HG03521 (cell line): ENCODE data around the gene DOC2A.

Experiments used
- ATAC-seq: cut with Tn5 transposase; IDR thresholded peaks from one replicate; pipeline ENCODE4 v1.9.1; 2021; ENCODE audit warnings: mild to moderate bottlenecking, moderate library complexity; ENCODE audit not compliant: unreplicated experiment

Gene DOC2A

DNA sequence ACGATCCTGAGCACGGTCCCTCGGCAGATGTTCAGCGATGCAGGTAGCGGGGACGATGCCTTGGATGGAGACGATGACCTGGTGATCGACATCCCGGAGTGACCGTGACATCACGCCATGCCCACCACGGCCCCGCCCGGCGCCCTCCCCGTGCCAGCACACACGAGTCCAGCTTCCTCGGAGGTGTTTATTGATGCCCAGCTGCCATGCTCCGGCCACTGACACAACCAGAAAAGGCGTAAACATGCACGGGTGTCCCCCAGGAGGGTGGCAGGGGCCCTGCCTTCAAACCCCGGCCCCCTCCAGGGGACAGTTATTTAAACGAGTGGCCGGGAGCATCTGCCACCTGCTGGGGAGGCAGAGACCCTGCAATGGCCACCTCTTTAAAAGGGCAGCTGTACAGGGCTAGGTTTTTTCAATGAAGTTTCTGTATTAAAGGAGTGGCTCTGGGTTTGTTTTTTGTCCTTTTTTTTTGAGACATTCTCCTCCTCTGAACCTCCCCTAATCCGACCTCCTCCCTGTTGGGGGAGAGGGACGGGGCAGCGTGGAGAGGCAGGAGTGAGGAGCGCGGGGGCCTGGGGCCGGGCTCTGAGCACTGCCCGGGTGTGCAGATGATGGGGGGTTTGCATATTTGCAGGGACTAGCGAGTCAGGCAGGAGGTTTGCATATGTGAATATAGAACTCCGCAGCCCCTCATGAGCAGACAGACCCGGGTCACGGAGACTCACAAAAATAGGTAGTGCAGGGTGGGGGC, 5.3 kb downstream of the DOC2A start:
- ATAC-seq, result no peak

DNA sequence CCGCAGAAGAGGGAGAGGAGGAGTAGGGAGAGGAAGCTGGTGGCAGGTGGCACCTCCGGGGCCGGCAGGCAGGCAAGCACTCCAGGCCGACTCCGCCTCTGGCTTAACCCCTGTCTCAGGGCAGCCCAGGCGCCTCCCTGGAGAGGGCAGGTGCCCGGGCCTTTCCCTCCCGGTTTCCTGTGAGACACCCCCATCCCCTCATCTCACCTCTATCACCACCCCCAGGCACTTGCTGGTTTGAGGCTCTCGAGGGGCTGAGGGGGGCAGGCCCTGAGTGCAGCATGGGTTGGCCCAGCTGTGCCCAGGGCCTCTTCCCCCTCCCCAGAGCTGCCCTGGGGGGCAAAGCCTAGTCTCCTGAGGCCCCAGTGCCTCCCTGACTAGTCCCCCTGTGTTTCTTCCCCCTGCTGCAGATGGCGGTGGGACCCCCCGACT, 6.0 kb downstream of the DOC2A start:
- no peak for ATAC-seq

DNA sequence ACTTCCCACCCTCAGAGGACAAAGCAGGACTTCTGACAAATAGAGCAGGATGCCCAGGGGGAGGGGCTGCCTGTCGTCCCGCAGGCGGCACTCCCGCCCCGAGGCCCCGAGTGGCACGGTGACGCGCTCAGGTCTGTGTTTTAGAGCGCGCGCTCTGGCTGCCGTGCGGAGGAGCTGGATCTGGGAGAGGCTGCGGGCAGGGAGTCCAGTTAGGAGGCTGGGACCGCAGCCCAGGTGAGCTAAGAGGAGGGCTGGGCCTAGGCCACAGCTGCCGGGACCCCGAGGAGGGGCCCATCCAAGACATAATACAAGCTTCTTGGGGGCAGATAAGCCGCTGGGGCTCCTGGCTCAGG, 6.4 kb downstream of the DOC2A start:
- no peak for ATAC-seq

DNA sequence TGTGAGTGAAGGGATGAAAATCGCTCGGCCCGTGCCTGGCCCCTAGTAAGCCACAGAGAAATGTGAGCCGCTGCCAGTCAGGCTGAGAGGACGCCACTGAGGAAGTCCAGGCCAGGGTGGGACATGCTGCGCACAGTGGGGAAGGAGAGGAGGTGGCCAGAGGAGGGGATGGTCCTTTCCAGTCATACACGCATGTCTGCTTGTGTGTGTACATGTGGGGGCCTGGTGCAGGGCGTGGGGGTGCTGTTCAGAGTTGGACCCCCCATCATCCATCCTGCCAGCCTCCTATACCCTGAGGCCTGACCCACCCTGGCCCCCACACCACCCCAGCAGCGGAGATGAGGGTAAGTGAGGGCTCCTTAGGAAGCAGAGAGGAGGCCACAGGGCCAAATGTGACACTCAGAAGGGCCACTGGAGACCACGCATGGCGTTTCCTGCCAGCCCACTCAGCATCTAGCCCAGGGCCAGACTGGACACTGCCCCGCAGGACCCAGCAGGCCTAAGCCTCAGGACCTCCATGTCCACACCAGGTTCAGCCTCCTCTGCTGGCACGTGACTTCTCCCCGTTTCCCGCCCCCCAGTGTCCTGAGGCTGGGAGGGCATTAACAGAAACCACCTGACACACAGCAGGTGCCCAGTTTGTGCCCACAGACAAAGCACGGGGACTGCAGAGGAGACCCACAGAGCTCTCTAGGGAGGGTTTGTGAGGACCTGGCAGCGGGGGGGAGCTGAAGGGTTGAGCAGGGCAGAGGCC, 7.0 kb downstream of the DOC2A start:
- no peak for ATAC-seq

DNA sequence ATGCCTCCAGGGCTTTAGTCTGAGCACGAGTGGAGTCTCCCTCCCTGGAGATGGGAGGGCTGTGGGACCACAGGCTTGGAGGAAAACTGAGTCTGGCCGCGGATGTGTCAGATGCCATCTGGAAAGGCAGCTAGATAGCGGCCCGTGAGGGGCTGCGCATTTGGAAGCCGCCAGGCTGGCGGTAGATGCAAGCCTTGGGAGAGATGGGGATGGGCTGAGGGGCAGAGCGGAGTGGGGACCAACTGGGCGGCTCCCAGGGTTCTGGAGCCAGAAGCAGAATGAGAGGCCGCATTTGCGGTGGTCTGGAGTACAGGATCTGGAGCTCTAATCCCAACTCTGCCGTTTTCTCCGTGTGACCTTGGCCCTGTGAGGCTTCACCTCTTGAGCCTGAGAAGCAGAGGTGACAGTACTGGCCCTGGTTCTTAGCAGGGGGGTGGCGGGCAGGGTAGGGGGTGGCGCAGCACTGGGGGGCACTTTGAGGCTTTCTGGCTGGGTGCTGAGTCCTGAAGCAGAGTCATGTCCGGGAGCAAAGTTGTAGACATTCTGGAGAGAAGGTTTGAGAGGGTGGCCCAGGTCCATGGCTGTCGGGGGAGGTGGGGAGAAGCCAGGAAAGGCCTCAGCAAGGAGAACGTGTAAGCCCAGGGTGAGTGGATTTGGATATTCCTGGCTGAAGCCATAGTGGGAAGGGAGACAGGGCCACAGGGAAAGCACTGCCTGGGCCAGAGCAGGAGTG, 8.0 kb downstream of the DOC2A start:
- ATAC-seq, result no peak

DNA sequence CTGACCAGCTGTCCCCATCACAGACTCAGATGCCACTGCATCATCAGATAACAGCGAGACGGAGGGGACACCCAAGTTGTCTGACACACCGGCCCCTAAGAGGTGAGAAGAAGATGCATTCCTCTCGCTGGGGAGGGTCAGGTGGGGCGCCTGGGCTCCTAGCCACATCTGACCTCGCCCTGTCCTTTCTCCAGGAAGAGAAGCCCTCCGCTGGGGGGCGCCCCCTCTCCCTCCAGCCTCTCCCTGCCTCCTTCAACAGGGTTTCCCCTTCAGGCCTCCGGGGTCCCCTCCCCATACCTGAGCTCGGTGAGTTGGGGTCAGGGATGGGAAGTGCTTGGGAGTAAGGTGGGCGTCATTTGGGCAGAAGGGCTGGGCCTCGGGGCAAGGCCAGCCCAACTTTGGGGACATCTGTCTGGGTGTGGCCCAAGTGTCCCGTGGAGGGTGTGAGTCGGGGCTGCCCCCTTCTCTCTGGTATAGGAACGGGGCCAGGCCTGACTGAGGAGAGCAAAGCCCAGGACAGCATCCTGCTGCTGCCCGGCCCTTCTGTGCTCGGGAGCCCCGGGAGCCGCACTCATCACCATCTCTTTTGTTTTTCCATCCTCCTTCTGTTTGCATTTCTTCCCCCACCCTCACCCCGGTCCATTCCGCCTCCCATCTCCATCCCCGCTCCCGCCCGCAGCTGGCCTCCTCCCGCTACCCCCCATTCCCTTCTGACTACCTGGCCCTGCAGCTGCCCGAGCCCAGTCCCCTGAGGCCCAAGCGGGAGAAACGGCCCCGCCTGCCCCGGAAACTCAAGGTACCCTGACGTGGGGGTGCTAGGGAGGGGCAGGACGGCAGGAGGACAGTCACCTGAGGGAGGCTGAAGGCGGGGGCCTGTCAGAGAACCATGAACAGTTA, 9.8 kb downstream of the DOC2A start:
- no peak for ATAC-seq

DNA sequence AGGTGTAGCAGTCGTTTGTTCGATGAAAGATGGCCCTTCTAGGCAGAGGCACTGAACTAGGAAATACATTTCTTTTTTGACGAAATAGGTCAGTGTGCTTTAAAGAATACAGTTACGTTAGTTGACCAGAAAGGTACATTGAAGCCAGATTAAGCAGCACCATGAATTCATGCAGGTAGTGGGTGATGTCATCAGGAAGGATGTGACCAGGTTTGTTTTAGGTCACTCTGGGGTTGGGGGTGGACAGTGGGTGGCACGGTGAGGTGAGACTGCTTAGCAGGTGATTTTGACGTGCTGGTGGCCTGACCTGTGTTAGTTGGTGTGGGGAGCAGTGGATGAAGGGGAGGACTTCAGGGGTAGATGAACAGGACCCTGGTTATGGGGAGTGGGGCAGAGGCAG, 11.2 kb downstream of the DOC2A start:
- ATAC-seq, result no peak

DNA sequence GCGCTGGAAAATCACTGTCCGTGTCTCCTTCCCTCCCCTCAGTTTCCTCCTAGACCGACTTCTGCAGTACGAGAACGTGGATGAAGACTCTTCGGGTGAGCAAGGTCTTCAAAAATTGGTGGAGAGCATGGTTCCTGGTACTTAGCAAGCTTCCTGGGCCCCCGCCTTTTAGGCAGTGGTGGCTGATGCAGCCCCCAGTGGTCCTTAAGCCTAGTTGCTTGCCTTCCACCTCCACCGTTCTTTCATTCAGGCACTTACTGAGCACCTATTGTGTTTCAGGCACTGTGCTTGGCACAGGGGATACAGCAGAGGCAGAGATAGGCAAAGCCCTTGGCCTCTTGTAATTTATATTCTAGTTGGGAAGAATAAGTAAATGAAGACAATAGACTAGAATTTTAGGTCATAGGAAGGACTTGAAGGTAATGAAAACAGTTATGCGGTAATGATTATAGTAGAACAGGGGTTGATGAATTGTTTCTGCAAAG, 14.0 kb downstream of the DOC2A start:
- ATAC-seq, result no peak

DNA sequence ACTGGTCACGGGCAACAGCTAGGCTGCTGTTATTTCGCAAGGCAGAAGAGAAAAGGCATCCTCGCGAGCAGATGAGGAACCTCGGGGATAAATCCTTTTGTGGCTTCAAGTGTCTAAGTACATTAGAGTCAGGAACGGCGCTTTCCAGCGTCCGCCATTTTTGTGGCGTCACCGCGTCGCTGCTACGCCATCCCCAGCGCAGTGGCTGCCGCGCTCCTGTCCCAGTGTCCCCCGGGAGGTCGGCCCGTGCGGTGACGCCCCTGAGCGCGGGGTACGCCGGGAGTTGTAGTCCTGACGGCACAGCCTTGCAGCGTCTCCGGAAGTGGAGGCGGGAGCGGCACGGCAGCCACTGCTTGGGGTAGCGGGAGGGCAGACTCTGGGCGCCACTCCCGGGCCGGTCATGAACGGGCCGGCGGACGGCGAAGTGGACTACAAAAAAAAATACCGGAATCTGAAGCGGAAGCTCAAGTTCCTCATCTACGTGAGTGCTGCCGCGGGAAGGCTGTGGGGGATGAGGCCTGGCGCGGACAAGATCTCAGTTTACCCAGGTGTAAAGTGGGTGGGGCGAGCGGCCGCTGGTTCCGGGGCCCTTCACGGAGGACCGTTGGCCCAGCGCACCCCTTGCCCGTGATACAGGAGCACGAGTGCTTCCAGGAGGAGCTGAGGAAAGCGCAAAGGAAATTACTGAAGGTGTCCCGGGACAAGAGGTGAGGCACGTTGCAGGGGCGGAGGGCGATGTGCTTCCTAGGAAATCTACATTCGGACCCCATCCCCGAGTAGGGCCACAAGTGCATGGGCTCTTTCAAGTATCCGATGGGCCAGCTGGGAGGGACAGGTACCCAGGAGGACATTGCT, 14.7 kb downstream of the DOC2A start, which contains the start of gene INO80E:
Gene INO80E, plus strand, starts transcription at position 331 of the 855 bp plus-strand sequence. Its CDS starts 70 bp downstream, at position 401.
- ATAC-seq, result peak; percentile 90

DNA sequence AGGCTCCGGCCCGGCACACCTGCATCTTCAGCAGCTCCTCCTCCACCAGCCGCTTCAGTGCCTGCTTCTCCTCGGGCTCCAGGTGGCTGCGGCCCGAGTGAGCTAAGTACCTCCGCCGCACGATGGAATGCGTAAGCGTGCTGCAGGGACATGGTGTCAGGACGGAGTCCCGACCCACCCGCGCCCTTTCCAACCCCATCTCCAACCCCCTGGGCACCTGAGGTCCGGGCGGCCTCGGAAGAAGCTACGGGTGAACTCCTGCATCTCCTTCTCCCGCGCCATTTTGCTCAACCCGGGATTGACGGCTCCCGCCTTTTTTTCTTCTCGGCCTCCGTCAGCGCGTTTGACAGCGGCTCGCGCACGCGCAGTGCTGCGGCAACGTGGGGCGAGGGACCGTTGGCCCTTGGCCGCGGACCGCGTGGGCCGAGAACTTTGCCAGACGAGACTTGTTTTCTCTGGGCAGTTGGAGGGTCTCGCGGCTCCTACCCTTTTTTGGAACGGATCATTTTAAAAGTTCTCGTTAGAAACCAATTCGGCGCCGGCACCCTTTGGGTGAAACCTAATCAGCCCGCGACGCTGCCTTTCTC, 15.4 kb downstream of the DOC2A start, which contains the start of gene HIRIP3:
Gene HIRIP3, minus strand, starts transcription at position 294 of the 587 bp plus-strand sequence. Its CDS starts 12 bp downstream, at position 282.
- ATAC-seq, result peak; percentile 46

DNA sequence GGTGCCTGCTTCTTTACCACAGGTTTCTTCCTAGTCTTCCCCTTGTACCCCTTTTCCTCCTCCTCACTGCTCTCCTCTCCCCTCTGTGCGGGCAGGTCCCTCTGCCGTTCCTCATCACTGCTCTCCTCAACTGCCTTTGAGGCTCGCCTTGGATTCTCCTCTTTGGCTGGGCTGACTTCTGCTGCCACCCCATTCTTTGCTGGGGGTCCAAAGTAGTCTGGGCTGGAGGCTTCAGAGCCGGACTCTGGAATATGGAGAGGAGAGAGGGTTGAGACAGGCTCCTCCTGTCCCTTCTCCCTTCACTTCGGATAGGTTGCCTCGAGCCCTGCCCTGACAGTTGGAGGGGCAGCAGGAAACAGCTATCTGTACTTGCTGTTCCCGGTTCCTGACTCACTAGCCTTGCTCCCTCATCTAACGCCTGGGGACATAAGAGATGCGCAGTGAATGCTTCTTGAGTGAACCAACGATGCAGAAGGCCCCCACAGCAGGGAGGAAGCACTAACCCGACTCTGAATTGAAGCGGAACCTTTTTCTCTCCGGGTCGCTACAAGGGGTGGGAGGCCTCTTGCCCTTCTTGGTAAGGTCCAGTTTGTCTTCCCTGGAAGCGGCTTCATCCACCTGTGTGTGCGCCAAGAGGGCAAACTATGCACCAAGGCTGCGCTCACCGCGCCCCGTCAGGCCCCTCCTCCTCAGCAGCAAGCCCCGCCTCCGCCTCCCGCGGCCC, 16.1 kb downstream of the DOC2A start:
- no peak for ATAC-seq

DNA sequence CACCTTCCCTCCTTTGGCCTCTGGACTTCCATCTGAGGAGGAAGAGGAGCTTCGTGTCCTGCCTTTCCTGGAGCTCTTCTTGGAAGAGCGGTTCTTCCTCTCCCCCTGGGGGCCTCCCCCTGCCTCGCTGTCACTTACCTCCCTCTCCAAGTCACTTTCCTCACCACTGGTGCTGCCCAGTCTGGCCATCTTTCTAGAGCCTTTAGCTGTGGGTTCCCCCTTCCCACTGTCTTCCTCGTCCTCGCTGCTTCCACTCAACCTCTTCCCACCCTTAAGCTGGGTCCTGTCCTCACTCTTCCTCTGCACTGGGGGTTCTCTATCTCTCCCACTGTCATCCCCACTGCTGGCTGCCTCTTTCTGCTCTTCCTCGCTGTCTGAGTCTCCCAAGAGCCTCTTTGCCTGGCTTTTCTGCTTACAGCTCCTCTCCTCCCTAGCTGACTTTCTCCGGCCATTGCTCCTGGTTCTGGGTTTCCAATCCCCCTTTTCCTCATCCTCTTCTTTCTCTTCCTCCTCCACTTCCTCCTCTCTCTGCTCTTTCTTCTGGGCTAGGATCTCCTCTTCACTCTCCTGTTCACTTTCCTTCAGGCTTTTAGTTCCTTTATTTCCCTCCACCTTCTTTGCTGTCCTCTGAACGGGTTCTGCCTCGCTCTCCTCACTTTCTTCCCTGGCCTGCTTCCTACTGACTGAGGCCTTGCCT, 16.8 kb downstream of the DOC2A start:
- no peak for ATAC-seq

DNA sequence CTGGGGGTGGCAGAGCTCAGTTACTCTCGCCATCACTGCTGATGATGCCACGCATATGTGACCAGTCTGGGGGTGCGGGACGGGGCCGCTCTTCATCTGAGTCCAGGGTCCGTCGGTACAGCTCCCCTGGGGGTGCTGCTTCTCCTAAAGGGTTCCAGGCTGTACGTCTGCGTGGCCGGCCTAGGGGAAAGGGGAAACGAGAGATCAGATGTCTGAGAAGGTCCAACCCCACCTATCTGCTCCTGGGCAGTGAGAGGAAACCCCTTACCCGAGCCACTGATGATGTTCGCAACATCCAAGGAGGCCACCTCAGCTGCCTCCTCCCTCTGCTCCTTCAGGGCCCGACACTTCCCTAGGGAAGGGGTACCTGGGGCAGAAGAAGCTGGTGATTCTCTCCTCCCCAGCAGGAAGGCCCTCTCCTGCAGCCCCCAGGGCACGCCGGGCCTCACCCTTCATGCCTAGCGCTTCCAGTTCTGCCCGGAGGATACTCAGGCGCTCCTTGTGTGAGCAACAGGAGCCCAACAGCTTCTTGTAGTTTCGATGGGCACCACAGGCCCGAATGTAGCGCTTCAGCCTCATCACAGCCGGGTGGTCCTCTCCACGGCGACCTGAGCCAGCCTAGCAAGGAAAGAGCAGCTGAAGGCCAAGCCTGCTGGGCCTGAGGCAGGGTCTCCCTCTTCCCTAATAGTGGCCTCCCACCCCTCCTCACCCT, 17.5 kb downstream of the DOC2A start:
- no peak for ATAC-seq

DNA sequence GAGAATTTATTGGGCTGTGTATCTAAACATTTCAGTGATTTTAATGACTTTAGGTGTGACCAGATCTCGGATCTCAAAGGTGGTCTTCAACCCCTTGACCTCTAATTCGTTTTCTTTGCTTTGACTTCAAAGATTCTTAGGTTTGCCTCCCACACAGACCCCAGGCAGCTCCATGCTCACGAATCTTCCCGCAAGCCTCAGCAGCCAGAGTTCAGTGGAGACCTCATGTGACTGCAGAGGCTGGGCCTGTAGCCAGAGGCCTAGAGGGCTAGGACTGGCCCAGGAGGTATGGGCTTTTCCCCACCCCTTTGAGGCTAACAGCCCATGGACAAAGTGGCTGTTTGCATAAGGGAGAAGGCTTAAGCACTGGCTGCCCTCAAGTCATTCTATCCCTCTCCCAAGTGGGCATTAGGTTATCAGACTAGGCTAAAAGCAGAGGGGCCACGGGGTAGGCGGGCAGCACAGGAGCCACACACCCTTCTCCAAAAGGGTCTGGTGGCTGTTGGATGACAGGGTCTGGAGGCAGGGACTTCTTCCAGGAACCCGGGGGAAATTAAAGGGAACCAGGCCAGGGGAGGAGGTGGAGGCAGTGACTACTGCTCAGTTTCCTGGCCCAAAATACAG, 18.4 kb downstream of the DOC2A start:
- no peak for ATAC-seq

DNA sequence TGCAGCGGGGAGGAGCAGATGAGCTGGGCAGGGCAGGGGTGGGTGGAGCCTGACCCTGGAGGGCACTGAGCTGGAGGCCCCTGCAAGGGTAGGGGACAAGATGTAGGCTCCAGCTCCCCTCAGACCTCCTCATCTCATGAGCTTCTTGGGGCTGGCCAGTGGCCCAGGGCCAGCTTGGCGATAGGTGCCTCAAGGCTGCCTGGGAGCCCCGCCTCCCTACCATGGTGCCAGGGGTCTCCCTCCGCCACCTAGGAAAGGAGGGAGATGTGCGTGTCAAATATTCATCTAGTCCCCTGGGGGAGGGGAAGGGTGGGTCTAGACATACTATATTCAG, 19.3 kb downstream of the DOC2A start:
- no peak for ATAC-seq

DNA sequence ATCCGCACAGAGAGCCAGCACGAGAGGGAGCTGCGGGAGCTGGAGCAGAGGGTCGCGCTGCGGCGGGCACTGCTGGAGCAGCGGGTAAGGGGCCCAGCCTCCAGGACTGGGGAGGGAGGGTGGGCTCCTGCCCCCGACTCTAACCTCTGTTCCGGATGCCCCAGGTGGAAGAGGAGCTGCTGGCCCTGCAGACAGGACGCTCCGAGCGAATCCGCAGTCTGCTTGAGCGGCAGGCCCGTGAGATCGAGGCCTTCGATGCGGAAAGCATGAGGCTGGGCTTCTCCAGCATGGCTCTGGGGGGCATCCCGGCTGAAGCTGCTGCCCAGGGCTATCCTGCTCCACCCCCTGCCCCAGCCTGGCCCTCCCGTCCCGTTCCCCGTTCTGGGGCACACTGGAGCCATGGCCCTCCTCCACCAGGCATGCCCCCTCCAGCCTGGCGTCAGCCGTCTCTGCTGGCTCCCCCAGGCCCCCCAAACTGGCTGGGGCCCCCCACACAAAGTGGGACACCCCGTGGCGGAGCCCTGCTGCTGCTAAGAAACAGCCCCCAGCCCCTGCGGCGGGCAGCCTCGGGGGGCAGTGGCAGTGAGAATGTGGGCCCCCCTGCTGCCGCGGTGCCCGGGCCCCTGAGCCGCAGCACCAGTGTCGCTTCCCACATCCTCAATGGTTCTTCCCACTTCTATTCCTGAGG, 19.8 kb downstream of the DOC2A start:
- no peak for ATAC-seq
